SK-N-SH treated with all-trans-retinoic acid at 6 μM for 48 hours (cell line): ENCODE data around the gene GAK.

Source experiments
- ARNTL ChIP-seq: fragments of 450-650 bp; formaldehyde crosslinking; IDR thresholded peaks from 2 replicates; pipeline ENCODE4 v1.5.0; 2020; ENCODE audit warnings: low read depth, mild to moderate bottlenecking, moderate library complexity, borderline replicate concordance
- ZC3H10 ChIP-seq: fragments of 250-450 bp; sonication (Bioruptor Pico); IDR thresholded peaks from 2 replicates; pipeline ENCODE4 v1.5.1; 2021; ENCODE audit warnings: mild to moderate bottlenecking, moderate library complexity
- ZNF70 ChIP-seq: fragments of 450-650 bp; formaldehyde crosslinking; IDR thresholded peaks from 2 replicates; pipeline ENCODE4 v1.5.0; 2020; ENCODE audit warnings: mild to moderate bottlenecking, moderate library complexity
- TF ChIP-seq, protein P1 (sequence below): fragments of 250-450 bp; sonication (Bioruptor Pico); IDR thresholded peaks from 2 replicates; pipeline ENCODE4 v1.8.0; 2021; ENCODE audit warnings: low read depth, mild to moderate bottlenecking, moderate library complexity, borderline replicate concordance
- TF ChIP-seq, protein P2 (sequence below): fragments of 250-450 bp; sonication (Bioruptor Pico); IDR thresholded peaks from 2 replicates; pipeline ENCODE4 v1.8.0; 2020; ENCODE audit warnings: mild to moderate bottlenecking, moderate library complexity, borderline replicate concordance
- TF ChIP-seq, protein P3 (sequence below): fragments of 250-450 bp; sonication (Bioruptor Pico); IDR thresholded peaks from 2 replicates; pipeline ENCODE4 v1.5.1; 2021; ENCODE audit warnings: mild to moderate bottlenecking, moderate library complexity
- TF ChIP-seq, protein P4 (sequence below): fragments of 250-450 bp; sonication (Bioruptor Pico); IDR thresholded peaks from 2 replicates; pipeline ENCODE4 v1.5.1; 2020; ENCODE audit warnings: low read depth, mild to moderate bottlenecking, moderate library complexity

DNA sequence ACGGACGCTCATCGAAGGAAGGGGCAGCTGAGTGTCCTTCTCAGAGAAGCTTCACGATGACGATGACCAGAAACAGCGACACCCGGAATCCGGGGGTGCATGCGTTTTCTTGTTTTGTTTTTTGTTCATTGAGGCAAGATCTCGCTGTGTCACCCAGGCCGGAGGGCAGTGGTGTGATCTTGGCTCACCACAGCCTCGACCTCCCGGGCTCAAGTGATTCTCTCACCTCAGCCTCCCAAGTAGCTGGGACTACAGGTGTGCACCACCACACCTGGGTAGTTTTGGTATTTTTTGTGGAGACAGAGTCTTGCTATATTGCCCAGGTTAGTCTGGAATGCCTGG, 21.4 kb upstream of the GAK start:
- TF ChIP-seq, protein P1, sequence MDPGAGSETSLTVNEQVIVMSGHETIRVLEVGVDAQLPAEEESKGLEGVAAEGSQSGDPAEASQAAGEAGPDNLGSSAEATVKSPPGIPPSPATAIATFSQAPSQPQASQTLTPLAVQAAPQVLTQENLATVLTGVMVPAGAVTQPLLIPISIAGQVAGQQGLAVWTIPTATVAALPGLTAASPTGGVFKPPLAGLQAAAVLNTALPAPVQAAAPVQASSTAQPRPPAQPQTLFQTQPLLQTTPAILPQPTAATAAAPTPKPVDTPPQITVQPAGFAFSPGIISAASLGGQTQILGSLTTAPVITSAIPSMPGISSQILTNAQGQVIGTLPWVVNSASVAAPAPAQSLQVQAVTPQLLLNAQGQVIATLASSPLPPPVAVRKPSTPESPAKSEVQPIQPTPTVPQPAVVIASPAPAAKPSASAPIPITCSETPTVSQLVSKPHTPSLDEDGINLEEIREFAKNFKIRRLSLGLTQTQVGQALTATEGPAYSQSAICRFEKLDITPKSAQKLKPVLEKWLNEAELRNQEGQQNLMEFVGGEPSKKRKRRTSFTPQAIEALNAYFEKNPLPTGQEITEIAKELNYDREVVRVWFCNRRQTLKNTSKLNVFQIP (CRISPR knock-in tag): no peak
- TF ChIP-seq ARNTL (CRISPR knock-in tag) (no peak), ZC3H10 (CRISPR knock-in tag) (no peak), ZNF70 (CRISPR knock-in tag) (no peak)
- TF ChIP-seq, protein P2, sequence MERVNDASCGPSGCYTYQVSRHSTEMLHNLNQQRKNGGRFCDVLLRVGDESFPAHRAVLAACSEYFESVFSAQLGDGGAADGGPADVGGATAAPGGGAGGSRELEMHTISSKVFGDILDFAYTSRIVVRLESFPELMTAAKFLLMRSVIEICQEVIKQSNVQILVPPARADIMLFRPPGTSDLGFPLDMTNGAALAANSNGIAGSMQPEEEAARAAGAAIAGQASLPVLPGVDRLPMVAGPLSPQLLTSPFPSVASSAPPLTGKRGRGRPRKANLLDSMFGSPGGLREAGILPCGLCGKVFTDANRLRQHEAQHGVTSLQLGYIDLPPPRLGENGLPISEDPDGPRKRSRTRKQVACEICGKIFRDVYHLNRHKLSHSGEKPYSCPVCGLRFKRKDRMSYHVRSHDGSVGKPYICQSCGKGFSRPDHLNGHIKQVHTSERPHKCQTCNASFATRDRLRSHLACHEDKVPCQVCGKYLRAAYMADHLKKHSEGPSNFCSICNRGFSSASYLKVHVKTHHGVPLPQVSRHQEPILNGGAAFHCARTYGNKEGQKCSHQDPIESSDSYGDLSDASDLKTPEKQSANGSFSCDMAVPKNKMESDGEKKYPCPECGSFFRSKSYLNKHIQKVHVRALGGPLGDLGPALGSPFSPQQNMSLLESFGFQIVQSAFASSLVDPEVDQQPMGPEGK (CRISPR knock-in tag): no peak
- TF ChIP-seq, protein P3, sequence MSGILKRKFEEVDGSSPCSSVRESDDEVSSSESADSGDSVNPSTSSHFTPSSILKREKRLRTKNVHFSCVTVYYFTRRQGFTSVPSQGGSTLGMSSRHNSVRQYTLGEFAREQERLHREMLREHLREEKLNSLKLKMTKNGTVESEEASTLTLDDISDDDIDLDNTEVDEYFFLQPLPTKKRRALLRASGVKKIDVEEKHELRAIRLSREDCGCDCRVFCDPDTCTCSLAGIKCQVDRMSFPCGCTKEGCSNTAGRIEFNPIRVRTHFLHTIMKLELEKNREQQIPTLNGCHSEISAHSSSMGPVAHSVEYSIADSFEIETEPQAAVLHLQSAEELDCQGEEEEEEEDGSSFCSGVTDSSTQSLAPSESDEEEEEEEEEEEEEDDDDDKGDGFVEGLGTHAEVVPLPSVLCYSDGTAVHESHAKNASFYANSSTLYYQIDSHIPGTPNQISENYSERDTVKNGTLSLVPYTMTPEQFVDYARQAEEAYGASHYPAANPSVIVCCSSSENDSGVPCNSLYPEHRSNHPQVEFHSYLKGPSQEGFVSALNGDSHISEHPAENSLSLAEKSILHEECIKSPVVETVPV: no peak
- TF ChIP-seq, protein P4, sequence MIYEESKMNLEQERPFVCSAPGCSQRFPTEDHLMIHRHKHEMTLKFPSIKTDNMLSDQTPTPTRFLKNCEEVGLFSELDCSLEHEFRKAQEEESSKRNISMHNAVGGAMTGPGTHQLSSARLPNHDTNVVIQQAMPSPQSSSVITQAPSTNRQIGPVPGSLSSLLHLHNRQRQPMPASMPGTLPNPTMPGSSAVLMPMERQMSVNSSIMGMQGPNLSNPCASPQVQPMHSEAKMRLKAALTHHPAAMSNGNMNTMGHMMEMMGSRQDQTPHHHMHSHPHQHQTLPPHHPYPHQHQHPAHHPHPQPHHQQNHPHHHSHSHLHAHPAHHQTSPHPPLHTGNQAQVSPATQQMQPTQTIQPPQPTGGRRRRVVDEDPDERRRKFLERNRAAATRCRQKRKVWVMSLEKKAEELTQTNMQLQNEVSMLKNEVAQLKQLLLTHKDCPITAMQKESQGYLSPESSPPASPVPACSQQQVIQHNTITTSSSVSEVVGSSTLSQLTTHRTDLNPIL (CRISPR knock-in tag): no peak
